GM19025 (cell line): ENCODE measurements around the gene AFG3L2.

Experiments used
- ATAC-seq: cut with Tn5 transposase; IDR thresholded peaks from one replicate; pipeline ENCODE4 v1.9.1; 2021; ENCODE audit warnings: mild to moderate bottlenecking, low read depth, moderate library complexity; ENCODE audit not compliant: unreplicated experiment

Gene AFG3L2

DNA sequence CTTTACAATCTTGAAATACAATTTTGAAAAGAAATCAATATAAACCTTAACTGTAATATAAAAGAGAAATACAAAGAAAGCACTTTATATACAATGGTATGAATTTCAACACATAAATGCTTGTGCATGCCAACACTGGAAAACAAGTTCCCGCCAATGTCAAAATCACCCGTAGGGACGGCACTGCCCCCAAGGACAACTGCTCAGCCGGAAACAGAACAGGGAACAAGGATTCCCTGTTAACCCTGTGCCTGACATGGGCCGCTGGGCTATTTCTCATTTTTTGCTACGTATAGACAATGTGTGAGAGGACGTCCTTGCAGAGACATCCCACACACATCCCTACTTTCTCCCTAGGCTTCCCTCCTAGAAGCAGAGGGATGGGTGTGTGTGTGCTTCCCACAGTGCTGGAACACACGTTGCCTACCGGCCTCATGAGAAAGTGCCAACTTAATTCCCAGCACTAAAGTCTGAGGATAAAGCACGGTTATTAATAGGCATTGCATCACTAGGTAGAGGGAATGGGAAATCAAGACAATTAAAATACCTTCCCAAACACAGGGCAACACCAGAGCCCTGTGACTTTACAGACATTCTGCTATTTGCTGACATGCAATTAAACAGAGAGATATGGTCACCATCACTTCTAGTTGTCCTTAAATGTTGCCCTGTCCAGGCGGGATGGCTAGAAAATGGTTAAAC, 14.4 kb downstream of the AFG3L2 start:
- no peak for ATAC-seq

DNA sequence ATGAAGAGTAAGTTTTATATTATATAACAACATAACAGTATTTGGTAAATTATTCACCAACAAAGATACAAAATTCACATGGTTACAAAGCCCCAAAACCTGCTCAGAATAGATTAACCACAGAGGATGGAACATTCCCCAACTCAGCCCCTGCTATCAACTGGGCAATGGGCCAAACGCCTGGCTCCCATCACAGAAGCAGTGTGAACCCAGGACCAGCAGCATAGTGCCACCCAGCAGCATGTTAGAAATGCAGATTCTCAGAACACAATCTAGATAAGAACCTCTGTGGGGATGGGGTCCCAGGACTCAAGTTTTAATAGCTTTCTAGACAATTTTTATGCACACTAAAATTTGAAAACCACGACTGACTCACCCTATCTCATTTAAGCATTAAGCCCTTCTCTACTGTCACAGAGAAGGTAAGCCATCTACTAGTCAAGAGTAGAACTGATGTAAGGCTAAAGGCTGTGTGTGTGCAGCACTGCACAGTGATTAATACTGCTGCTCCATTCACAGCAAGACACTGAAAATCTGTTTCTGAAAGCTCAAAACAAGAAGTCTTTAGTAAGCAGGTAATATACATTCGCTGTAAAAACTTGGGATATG, 15.2 kb downstream of the AFG3L2 start:
- no peak for ATAC-seq

DNA sequence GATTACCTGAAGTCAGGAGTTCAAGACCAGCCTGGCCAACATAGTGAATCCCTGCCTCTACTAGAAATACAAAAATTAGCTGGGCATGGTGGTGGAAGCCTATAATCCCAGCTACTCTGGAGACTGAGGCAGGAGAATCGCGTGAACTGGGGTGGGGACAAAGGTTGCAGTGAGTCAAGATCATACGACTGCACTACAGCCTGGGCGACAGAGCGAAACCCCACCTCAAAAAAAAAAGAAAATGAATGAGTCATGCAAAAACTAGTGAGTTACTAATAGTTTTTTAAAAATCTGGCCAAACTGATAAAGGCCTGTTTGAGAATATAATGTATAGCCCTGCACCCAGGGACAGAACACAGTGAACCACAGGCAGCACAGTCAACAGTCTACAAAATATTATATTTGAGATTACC, 17.5 kb downstream of the AFG3L2 start:
- no peak for ATAC-seq

DNA sequence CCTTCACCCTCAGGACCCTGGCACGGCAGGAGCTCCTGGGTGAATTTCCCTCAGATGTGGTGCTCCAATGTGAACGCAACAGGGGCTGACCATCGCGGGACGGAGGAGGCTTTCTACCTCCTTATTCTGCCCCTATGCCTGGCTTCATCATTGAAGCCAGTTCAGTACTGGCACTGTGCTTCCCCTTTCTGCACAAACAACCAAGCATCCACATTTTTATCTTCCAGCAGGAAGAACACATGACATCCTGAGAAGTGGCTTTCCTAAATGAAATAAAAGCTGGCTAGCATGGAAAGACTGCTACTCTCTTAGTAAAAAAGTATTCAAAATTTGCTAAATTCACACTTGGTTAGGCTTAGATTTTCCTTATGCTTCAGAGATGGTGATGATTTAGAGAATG, 24.8 kb downstream of the AFG3L2 start:
- ATAC-seq: no peak

DNA sequence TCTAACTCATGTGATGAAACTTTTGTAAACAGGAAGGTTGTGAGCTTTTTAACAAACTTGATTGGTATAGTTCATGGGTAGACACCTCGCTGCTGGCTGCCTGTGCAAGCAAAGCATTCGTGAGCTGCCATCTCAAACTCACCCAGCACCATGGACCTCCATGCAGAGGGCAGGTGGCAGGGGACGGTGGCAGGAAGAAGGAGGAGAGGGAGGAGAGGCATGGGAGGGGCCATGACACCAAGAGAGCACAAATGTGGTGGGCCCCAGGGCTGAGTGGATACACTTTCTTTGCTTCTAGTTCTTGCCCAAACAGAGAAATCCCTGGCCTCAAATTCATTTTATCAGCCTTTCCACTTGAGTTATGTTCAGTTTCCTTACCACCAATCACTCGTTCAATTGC, 29.1 kb downstream of the AFG3L2 start:
- ATAC-seq: no peak

DNA sequence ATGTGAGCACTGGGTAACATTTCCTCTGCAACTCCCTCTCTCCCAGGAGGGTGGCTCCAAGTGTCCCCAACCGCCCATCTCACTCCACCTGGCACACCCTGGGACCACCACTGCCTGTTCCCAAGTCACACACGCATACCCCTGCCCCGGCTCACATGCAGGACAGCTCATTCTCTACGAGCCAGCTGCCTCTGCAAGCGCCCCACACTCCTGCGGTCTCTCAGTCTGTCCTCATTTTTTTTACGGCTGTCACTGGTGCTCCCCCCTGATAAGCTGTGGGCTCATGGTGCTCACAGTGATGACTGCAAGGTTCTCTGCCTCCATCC, 30.8 kb downstream of the AFG3L2 start:
- ATAC-seq: no peak

DNA sequence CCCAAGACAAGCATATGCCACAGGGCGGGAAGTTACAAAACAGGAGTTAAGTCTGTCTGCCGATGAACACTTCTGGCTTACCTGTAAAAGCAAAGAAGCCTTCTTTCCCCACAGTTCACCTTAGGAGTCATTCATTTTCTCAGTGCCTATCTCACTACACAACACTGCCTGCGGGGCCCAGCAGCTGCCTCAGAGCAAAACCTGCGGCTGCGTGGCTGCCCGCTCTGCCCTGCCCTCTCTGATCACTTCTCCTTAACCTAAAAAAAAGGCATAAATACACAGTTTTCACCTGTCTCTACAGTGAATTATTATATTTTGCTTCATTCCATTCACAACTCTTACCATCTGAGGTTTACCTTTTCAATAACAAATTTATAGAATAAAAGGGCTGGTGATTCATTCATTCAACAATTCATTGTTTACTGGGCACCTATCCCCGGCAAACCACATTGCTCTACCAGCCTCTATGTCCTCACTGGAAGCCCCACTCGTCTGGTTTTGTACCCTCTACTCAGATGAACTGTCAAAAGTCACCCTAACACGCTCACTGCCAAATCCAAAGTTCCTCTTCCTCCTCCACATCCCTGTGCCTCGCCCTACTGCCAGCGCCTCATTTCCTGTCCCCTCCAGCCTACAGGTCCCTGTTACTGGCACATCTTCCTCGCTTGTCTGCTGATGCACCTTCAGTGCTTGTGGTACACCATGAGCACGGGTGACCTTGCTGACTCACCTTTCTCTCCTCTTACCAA, 31.4 kb downstream of the AFG3L2 start:
- ATAC-seq: no peak

DNA sequence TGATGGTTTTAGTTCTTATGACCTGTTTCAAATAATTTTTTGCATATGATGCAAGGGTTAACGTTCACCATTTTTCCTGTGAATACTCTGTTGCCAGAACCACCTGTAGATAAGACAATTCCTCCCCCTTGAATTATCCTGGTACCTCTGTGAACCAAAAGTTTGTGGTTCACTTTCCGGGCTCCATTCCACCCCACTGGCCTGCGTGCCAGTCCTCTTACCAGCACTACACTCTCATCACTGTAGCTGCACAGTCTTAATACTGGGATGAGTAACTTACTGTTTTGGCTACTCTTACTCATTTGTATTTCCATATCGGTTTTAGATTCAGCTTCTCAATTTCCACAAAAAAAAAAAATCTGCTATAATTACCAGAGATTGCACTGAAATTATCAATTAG, 34.4 kb downstream of the AFG3L2 start:
- no peak for ATAC-seq

DNA sequence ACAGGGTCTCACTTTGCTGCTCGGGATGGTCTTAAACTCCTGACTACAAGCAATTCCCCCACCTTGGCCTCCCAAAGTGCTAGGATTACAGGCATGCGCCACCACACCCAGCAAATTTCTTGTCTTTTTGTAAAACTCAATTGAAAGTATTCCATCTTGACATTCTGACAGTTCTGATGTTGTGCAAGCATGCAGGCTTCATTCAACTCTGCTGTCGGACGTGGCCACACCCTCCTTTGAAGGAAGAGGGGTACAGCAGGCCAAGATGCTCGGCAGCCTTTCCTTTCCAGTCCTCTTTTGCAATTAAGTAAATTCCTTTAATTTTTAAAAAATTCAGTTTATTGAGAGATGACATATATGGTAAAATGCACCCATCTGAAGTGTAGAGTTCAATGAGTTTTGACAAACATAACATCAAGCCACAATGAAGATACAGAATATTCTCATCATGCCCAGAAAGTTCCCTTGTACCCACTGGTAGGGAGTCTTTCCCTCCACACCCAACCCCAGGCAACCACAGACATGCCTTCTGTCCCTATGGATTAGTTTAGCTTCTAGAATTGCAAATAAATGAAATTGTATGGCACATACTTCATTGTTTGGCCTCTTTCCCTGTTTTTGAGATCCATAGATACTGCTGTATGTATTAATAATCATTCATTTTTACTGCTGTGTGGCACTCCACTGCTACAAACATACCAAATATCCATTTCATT, 35.9 kb downstream of the AFG3L2 start:
- no peak for ATAC-seq

DNA sequence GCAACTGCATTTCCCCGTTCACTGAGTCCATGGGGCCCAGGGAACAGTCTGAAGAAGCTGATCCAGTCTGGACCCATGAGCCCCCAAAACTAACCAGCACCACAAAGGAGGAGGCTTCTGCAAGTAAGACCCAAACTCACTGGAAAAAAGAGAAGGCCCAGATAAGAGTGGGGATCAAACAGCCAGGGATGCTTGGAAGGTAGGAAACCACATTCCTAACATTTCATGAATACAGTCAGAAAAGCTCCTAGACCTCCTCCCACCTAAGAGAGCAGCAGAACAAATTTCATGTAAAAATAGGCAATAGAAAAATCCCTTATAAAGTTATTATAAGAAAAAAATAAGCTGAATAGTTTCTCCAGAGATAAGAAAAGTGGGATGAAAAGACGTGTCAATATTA, 38.6 kb downstream of the AFG3L2 start:
- no peak for ATAC-seq

DNA sequence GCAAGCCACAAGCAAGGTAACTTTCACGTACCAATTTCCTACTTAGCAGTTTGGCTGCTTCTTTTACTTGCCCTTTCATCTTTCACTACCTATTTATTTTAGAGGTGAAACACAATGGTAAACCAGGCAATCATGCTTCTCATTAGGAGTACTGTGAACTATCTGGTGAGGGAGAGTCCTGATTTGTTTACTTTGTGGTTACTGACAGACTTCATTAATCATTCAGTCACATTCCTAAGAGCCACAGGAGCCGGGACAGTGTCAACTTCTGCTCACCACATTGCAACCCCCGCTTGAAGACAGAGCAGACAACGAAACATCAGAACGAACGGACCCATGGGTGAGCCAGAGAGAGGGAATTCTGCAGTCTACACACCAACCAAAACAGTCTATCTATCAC, 40.1 kb downstream of the AFG3L2 start:
- ATAC-seq: no peak

DNA sequence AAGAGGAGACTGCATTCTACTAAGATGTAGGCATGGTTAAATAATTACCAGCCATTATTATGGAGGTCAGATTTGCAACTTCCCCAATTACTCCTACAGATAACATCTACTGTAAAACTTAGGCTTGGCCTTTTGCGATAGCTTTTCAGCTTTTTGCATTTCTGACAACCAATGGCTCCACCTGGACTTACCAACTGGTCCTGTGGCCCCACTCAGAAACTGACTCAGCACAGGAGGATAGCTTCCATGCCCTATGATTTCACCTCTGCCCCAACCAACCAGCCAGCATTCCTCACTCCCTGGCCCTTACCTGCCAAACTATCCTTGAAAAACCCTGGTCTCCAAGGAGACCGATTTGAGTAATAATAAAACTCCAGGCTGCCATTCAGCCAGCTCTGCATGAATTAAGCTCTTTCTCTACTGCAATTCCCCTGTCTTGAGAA, 40.8 kb downstream of the AFG3L2 start:
- no peak for ATAC-seq

DNA sequence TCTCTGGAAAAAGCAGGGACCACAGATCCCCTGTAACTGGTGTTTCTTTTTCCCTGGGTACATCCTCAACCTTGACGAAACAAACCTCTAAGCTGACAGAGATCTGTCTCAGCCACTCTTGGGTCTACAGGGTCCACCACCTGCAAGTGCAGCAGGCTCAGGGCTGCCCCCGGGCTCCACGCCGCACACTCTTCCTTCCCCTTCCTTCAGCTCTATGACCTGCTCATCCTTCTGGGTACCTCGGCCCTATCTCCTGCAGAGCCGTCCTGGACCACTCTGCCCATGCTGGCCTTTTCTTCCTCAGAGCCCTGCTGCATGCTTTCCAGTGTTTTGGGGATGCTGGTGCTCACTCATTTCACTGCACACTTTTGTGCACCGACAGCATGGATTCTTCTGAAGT, 41.5 kb downstream of the AFG3L2 start:
- ATAC-seq: no peak

DNA sequence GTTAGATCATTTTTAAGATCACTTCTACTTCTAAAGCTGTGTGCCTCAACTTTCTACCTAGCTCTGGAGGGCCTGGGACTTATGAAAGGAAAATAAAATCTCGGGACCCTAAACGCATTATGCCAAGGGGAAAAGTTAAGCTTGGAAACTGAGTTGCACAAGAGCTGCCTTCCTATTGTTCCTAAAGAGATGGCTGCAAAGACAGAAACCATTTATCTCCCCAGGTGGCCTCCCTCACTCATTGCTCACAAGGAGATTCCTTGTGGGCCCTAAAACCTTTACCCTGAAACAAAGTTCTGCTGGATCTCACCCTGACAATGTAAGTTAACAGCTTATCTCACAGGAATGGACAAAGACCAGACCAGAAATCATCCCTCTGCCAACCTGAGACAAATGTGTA, 42.2 kb downstream of the AFG3L2 start:
- no peak for ATAC-seq

DNA sequence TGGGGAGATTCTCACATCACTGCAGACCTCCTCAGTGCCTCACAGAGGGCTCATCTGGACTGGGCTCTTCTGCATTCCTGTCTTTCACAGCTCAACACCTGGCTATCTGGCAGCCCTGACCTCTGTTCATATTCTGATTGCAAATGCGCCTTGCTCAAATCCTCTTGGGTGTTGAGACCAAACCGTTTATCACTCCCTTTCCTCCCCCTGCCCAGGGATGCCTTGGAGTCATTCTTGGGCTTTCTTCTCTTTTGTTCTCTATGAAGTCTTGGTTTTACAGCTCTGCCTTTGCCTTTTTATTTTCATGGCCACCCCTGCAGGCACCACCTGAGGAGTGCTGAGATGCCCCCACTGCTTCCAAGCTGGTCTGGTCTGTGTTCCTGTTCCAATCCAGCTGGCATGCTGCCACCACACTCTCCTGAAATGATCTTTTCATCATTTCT, 42.6 kb downstream of the AFG3L2 start:
- no peak for ATAC-seq

DNA sequence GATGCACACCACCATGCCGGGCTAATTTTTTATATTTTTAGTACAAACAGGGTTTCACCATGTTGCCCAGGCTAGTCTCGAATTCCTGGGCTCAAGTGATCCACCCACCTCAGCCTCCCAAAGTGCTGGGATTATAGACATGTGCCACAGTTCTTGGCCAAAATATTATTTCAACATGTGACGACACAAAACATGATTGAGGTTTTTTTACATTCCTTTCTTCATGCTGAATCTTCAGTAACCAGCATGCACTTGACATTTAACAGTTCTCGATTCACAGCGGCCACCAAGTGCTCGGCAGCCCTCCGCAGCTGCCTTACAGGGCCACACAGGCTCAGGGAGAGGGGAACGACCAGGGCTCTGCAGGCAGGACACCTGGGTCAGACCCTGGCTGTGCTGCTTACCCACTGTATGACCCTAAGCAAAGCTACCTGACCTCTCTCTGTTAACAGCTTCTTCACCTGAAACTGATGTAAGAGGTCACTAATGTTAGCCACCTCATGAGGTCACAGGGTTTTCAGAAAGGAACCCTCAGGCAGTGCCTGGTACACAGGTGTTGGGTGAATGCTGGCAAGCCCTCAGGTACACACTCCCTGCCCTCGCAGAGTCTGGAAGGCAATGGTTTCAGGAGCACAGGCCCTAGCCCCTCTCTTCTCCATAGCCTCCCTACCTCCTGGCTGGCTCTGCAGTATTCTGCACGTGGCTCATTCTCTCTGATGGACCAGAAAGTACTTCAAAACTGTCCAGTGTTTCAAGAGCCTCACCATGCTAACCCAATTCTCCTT, 43.3 kb downstream of the AFG3L2 start:
- ATAC-seq: no peak

DNA sequence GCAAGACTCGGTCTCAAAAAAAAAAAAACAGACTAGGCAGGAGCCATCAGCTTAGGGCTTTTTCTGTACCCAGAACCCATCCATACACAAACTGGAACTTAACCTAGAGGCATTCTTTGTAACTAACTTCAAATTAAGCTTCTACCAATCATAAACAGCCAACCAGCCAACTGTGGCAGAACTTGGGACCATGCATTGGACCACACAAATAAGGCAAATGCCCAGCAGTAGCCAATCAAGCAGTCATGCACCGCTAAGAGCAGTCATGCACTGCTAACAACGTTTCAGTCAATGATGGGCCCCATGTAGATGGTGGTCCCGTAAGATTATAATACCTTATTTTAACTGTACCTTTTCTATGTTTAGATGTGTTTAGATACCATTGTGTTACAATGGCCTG, 46.3 kb downstream of the AFG3L2 start:
- no peak for ATAC-seq

DNA sequence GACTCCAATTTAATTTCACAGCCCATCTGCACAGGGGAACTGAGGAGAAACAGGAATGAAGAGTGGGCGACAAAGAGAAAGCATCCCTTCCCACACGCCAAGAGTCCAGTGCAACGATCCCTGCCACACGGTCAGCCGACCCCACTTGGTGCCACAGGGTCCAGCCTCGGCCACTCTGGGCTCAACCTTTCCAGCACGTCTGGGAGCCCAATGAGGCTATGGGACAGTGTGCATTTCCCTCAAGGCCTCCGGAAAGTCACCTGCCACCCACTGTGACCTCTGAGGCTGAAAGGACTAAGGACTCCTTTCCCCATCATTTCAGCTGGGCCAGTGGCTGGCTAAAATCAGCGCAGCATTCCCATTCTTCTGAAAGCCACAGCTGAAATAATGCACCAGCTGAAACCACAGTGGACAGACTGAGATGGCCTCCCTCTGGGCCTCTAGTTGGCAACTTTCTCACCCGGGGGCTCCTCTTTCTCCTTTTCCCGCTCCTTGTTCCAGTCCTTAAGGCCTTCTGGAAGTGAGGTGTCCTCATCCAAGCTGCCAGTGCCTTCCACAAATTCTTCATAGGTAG, 47.8 kb downstream of the AFG3L2 start:
- ATAC-seq: no peak

DNA sequence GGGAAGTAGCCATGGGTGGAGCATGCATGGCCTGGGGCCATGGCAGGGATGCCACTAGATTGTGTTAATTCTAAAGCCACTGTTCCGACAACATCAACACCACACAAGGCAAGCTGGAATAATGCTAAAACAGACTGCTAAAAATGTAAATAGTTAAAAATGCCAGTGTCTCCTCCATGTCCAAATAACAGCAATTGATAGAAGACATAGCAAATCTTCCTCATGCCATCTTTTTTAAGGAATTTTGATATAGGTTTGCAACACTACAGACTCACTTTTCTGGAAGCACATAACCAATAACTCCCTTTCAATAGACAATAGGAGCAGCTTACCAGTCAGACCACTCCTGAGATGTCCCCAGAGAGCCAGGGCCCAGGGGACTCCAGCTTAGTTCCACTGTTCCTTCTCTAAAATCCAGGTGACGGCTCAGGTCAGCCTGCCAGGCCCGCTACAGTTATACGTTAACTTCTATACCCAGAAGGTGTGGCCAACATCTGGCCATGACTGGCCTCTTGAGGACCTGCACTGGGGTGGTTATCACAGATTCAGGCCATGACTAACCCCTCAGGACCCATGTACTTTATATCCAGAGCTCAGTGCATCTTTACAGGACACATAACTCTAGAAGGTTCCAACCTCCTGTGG, 48.7 kb downstream of the AFG3L2 start:
- peak; percentile 13 for ATAC-seq
